ENCODE data around the gene PRUNE2.

DNA sequence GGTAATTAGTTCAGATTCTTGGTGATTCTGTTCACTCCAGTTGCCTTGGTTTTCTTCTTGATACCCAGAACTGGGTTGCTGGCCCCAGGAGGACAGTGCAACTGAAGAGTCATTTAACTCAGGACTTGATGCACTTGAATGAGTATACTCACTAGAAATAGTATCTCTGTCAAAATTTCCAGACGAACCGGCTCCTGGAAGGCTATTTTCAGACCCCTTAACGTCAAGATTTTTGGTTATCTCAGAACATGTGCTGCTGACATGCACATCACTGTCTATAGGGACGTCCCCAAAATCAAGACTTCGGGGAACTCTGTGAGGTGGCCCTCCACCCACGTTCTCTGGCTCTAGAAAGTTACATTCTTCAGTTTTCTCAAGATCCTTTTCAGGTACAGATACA lies 198.4 kb downstream of the PRUNE2 start:
- TF ChIP-seq, protein P1, sequence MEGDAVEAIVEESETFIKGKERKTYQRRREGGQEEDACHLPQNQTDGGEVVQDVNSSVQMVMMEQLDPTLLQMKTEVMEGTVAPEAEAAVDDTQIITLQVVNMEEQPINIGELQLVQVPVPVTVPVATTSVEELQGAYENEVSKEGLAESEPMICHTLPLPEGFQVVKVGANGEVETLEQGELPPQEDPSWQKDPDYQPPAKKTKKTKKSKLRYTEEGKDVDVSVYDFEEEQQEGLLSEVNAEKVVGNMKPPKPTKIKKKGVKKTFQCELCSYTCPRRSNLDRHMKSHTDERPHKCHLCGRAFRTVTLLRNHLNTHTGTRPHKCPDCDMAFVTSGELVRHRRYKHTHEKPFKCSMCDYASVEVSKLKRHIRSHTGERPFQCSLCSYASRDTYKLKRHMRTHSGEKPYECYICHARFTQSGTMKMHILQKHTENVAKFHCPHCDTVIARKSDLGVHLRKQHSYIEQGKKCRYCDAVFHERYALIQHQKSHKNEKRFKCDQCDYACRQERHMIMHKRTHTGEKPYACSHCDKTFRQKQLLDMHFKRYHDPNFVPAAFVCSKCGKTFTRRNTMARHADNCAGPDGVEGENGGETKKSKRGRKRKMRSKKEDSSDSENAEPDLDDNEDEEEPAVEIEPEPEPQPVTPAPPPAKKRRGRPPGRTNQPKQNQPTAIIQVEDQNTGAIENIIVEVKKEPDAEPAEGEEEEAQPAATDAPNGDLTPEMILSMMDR (IDR thresholded peaks at IDR 0.05; ENCODE audit: insufficient read depth, low read depth, low read length) = no peak
- no peak for TF ChIP-seq EZH2 (IDR thresholded peaks at IDR 0.05; ENCODE audit: insufficient read depth, low read length)
